NCI-H2029 (cell line): Measurements from ENCODE around the gene RCL1.
"Not testable (repeated sequence)": the region's sequence is repeated elsewhere in the genome, so short reads cannot be mapped to it uniquely, and the experiment has no call there.

Experiments
- DNase-seq: peaks from one replicate; lab custom pipeline; 2025; lab: John Stamatoyannopoulos, UW

Gene RCL1

DNA sequence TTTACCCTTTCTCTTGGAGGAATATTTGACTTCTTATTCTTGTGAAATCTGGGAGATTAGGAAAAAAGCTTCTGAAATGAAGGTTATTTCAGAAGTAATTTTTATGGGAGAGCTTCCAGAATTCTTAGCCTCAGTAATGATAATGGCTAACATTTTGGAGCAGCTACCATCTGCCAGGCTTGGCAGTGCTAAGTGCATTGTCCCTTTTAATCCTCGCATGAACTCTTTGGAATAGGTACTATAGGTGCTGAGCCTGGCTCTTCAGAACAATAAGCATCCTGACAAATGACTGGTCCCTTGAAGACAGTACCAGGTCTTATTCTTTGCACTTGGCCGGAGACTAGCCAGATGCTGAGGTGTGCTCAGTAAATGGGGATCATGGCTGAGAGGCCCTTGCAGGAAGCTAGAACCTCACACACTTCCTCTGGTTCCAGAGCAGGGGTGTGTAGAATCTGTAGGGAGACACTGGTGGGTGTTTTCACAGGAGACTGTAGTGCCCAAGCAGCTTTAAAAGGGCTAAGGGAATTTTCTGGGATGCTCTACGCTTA lies 90.7 kb downstream of the RCL1 start:
- DNase-seq, result no peak

DNA sequence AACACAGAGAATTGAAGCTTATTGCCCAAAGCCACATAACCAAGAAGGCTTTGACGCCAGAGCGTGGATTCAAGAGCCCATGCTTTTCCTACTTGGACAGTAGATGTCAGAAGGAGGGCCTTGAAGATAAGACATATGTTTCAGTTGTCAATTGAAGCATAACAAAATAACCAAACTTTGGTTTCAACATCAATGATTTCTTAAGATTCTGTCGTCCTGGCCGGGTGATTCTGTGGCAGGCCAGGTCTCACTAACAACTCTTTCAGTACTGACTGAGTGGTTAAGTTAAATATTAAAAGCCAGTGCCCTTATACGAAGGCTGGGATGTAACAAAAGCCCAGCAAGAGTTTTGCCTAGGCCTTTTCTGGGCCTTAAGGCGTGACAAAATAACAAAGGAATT lies 94.0 kb downstream of the RCL1 start:
- no peak for DNase-seq

DNA sequence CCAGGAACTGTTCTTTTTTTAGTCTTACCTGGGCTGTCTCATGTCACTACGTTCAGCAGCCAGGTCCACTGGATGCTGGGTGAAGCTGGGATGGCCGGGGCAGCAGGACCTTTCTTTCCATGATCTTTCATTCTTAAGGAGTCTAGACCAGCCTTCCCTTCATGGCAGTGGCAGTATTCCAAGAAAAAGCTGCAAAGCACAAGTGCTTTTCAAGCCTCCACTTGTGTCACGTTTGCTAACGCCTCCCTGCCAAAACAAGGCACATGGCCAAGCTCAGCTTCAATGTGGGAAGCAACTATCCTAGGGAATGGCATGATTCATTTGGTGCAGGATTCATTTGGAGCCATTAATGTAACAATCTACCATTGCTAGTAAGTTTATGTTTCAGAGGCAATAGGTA lies 94.8 kb downstream of the RCL1 start:
- peak; percentile 61 for DNase-seq

DNA sequence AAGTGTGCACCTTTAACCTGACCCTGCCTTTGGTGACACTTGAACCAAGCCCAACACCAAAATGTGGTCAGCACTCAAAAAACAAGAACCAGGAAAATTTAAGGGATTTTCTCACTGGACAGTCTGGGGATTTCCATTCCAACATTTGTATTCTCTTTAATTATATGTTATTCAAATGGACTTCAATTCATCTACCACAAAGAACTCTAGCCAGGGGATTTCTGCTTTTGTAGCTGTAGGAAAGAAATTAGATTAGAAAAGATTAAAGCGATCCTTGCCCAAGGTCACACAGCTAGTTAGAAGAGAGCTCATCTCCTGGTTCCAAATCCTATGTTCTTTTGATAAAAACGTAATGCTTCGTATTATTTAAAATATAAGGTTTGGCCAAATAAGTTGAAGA lies 97.5 kb downstream of the RCL1 start:
- no peak for DNase-seq

DNA sequence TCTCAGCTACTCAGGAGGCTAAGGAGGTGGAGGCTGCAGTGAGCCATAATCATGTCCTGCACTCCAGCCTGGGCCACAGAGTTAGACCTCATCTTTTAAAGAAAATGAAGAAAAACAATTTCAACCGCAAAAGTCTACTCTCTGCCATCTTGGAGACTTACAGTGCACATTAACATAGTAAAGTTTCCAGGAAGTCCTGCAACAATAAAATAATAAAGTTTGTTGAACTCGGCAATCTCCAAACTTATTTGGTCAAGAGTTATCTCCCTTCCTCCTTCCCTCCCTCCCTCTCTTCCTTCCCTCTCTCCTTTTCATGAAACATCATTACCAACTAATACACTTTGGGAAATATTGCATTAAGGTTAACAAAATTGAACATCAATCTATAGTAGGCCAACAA lies 98.2 kb downstream of the RCL1 start:
- no peak for DNase-seq

DNA sequence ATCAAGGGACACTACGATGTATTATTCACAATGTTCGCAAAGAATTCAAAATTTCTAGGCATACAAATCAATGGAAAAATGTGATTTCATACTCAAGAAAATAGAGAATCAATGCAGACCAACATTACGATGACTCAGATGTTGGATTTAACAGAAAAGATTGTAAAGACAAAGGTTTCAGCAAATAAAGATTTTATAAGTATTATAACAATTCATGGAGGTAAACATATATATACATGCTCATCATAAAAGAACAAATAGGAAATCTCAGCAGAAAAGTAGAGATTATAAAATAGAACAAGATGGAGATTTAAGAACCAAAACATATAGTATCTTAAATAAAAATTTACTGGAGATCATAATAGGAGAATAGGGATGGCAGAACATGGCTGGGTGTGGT lies 98.9 kb downstream of the RCL1 start:
- DNase-seq, result no peak

DNA sequence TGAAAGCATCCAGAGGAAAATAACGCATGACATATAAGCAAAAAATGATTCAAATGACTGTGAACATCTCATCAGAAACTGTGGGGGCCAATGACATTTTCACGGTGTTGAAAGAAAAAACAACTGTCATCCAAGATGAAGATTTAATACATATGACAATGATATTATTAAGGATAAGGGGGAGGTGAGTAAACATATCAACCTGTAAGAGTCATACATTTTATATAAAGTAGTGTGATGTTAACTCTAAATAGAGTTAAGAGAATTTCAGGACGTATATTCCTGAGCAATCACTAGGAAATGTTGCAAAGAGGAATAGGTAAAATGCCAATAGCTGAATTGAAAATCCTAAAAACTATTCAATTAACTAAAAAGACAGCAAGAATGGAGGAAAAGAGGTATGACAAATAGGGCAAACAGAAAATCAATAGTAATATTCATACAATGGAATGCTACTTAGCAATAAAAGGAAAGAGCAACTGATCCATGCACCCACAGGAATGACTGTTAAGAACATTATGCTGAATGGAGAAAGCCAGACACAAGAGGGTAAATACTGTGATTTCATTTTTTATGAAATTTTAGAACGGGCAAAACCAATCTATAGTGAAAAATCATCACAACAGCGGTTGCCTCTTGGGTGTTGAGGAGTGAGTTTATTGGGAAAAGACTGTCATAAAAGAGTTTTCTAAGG lies 99.9 kb downstream of the RCL1 start:
- DNase-seq, result no peak

DNA sequence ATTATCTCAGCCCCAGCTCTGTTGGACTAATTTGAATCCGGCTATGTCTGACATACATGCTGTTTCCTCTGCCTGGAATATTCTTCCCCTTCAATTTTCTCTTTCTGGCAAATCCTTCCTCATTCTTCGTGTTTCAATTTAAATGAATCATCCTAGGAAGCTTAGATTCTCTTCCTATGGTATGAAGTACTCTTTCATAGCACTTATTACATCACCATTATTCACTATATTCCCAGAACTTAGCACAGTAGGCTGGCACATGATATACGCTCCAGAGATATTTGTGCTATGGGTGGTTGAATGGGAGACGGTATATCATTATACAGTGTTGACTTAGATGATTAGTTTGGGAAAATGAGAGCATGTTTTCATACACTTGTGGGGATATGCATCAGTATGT lies 101.3 kb downstream of the RCL1 start:
- no peak for DNase-seq

DNA sequence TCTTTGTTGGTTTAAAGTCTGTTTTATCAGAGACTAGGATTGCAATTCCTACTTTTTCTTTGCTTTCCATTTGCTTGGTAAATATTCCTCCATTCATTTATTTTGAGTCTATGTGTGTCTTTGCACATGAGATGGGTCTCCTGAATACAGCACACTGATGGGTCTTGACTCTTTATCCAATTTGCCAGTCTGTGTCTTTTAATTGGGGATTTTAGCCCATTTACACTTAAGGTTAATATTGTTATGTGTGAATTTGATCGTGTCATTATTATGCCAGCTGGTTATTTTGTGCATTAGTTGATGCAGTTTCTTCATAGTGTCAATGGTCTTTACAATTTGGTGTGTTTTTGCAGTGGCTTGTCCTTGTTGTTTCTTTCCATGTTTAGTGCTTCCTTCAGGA lies 107.1 kb downstream of the RCL1 start:
- not testable (repeated sequence) for DNase-seq

DNA sequence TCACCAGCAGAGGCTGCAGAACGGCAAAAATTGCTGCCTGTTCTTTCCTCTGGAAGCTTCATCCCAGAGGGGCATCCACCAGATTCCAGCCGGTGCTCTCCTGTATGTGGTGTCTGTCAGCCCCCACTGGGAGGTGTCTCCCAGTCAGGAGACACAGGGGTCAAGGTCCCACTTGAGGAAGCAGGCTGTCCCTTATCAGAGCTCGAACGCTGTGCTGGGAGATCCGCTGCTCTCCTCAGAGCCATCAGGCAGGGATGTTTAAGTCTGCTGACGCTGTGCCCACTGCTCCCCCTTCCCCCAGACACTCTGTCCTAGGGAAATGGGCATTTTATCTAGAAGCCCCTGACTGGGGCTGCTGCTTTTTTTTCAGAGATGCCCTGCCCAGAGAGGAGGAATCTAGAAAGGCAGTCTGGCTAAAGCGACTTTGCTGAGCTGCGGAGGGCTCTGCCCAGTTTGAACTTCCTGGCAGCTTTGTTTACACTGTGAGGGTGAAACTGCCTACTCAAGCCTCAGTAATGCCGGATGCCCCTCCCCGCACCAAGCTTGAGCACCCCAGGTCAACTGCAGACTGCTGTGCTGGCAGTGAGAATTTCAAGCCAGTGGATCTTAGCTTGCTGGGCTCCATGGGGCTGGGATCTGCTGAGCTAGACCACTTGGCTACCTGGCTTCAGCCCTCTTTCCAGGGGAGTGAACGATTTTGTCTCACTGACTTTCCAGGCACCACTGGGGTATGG lies 108.8 kb downstream of the RCL1 start:
- not testable (repeated sequence) for DNase-seq

DNA sequence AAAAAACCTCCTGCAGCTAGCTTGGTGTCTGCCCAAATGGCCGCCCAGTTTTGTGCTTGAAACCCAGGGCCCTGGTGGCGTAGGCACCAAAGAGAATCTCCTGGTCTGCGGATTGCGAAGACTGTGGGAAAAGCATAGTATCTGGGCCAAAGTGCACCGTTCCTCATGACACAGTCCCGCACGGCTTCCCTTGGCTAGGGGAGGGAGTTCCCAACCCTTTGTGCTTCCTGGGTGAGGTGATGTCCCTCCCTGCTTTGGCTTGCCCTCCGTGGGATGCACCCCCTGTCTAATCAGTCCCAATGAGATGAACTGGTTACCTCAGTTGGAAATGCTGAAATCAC lies 109.4 kb downstream of the RCL1 start:
- DNase-seq, result no peak

DNA sequence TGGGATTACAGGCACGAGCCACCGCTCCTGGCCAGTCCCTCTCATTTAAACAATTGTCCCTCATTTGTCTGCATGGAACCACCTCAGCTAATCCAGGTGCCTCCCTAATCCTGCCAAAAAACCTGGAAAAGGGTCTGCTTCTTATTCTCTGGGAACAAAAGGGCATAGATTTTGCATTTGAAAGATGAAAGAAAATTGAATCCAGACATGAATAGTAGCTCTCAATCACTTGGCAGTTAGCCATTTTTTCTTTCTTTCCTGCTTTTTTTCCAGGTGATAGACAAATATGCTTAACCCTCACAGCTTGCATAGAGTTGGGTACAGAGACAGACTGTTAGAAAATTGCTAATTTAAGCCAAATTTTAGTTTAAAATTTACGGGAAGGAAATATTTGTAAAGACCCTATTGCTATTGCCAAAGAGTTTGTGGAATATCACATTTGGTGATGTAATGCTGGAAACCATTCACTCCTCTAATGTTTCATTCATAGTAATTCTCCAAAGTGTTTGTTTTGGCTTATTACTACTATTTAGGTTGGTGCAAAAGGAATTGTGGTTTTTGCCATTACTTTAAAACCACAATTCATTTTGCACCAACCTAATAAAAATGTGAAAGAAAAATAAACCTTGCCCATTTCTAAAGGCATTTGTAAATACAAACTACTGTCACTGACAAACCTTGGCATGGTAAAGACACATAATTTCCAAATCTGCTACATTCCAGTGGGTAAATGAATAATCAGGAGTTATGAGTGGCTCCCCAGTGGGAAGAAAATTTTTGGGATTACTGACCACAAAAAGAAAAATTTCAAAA lies 111.8 kb downstream of the RCL1 start:
- DNase-seq, result peak; percentile 27

DNA sequence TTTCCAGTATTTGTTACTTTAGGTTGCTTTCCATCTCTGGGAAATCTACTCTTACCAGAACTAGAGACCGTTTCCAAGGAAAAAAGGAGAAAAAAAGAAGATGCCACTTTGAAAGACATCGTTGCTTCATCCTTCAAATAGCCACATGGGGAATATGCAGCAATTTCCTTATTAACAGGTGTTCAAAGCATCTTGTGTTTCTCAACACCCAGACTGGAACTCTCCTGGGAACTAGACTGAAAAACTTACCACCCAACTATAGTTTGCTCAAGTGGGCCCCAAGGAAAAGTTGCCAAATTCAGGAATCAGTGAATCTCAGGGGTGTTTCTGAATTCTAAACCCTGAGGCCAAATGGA lies 112.4 kb downstream of the RCL1 start:
- DNase-seq, result no peak
